ENCODE results near the gene RHBDF1.

GRCh38 chr16:33877-34647 is 38.4 kb downstream of the RHBDF1 start:
- no peak for TF ChIP-seq POLR2A (IDR thresholded peaks at IDR 0.05)
- no peak for TF ChIP-seq CTCF (IDR thresholded peaks at IDR 0.05)
- TF ChIP-seq POLR2AphosphoS5 (IDR thresholded peaks at IDR 0.05): no peak

Data from prostate gland (tissue), 2 donors.